DMS153 (cell line): ENCODE data around the gene GATAD1.
"Not testable (repeated sequence)": the region's sequence is repeated elsewhere in the genome, so short reads cannot be mapped to it uniquely, and the experiment has no call there.

Experiments
- DNase-seq: peaks from one replicate; lab custom pipeline; 2025; lab: John Stamatoyannopoulos, UW

GATAD1 gene, protein sequence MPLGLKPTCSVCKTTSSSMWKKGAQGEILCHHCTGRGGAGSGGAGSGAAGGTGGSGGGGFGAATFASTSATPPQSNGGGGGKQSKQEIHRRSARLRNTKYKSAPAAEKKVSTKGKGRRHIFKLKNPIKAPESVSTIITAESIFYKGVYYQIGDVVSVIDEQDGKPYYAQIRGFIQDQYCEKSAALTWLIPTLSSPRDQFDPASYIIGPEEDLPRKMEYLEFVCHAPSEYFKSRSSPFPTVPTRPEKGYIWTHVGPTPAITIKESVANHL

DNA sequence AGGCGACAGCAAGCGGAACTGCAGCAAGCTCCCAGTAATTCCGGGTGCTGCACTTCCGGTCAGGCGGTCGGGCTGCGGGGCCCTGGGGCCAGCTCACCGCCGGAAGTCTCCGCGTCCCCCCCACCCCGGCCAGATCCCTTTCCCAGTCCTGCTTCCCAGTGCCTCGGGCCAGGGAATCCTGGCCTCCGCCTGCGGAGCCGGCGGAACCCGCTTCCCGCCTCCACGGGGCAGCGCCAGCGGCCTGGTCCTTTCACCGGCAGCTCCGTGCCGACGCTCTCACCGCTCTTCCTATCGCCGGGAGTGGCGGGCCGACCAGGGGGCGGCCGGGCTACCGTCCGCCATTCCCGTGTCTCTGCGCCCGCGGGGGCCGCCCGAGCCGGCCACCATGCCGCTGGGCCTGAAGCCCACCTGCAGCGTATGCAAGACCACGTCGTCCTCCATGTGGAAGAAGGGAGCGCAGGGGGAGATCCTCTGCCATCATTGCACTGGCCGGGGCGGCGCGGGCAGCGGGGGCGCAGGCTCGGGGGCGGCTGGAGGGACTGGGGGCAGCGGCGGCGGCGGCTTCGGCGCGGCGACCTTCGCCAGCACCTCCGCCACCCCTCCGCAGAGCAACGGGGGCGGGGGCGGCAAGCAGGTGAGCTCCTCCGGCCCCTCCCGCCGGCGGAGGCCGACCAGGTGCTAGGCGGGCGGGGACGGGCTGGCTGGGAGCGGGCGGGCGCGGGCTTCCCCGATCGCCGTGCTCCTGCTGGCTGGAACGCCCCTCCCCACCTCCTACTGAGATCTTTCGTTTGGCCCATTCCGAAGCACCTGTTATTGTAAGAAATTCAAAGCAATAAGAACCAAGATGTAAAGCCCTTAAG, at the start of gene GATAD1:
GATAD1 (plus strand) TSS at position 138 of the 860 bp plus-strand sequence; CDS start at position 386, 248 bp downstream.
- DNase-seq = peak; percentile 88

DNA sequence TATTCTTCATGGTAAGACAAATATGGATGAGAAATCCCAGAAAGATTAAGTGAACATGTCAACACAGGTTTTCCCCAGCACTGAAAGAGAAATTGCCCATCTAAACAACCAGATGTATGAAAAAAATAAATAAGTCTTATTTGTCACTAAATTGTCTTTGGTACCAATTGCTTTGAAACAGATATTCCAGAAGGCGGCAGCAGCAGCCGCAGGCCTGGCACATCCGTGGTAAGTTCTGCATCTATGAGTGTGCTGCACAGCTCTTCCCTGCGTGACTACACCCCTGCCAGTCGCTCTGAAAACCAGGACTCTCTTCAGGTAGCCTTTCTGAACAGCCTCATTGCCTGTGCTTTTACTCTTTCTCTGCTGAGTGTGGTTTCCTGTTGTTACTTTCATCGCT, 49.7 kb upstream of the GATAD1 start:
- no peak for DNase-seq

DNA sequence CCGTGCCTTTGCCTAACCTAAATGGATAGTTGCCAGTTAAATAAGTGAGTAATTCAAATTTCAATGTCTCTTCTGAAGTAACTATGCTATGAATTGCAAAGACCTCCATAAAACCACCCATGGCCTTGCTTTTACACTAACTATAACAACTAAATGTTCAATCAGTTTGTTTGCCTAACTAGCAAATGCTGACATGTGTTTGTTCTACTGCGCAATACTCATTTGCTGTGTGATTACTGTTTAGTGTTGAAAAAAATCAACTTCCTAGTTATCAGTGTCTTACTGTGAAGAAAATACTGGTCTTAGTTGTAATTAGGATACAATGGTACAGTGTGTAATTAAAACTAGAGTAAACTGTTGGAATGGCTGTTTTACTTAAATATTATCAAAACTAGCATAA, 47.3 kb upstream of the GATAD1 start:
- DNase-seq = no peak

DNA sequence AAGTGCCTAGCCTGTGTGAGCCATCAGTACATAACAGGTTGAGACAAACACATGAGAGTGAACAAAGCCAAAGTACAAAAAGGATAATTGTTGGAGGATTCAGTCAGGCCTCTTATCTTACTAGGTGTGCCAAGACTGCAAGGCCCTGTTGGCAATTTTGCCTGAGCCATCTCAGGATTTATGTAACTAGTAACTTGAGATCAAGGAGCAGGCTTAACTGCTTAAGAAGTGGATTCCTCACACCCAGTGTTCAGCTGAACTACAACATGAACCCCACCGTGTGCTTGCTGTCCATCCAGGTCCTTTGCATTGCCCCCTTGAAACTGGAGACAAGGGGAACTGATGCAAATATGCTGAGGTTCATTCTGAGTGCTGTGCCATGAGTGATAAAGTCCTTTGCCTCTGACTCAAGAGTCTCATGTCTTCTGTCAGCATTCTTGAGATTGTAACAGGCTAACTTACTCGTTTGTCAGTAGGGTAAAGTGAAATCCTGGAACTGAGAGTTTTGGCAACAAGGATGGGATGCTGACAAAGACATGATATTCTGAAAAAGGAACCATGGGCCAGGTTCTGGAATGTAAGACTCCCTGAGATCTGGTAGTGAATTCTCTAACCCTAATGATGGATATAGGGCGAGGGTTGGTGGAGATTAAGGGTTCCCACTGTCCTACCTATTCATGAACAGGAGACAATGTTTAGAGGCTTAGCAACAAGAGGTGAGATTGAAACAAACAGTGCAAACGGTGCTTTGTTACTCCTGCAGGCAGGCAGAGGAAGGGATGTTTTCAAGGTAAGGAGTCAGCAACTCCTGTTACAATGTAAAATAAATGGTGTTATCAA, 44.1 kb upstream of the GATAD1 start:
- DNase-seq = no peak

DNA sequence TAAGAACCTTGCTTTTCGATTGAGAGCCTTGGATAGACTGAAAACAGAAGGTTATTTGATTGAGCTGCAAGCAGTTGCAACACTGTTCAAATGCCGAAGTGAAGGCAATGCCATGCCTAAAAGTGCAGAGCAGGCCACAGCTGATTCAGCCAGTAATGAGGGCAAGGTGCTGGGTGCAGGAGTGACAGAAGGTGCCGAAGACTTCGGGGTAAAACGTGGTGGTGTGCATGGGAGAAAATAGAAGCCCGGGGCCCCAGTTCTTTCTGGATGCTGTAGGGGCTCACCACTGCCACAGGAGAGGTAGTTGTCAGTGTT, 43.6 kb upstream of the GATAD1 start:
- DNase-seq = no peak

DNA sequence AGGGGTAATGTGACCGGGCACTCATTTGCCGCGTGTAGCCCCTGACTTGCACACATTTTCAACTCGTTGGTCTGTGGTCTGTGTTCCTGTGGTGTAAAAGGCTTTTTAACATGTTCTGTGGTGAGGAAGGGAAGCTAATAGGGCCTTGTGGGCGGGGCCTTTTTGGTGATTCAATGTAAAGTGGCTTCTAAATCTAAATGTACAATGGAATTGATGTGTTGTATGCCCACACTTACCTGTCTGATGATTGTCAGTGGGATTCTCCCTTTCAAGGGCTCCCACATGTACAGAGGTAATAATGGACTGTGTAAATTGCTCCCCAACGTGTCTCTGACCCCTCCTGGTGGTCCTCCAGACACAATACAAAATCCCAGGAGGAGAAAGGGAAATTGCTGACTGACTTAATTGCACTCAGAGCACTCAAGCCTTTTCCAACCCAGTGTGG, 43.1 kb upstream of the GATAD1 start:
- DNase-seq = no peak

DNA sequence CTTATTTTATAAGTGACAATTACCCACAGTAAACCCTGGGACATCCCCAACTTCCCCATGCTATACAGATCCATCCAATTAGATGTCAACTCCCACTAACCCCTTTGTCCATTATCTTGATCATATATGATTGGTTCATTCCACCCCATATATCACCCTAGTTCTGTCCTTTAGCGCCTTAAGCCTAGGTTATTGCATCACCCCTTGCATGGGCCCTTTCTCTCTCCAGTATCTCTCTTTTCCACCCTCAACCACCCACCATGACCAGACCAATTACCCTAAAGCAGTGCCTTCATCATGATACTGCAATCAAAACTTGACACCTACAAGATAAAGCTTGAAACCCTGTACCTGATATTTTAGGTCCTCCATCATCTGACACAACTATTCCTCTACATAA, 37.9 kb upstream of the GATAD1 start:
- no peak for DNase-seq

DNA sequence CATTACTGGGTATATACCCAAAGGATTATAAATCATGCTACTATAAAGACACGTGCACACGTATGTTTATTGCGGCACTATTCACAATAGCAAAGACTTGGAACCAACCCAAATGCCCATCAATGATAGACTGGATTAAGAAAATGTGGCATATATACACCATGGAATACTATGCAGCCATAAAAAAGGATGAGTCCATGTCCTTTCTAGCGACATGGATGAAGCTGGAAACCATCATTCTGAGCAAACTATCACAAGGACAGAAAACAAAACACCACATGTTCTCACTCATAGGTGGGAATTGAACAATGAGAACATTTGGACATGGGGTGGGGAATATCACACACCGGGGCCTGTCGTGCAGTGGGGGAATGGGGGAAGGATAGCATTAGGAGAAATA, 37.1 kb upstream of the GATAD1 start:
- DNase-seq = not testable (repeated sequence)

DNA sequence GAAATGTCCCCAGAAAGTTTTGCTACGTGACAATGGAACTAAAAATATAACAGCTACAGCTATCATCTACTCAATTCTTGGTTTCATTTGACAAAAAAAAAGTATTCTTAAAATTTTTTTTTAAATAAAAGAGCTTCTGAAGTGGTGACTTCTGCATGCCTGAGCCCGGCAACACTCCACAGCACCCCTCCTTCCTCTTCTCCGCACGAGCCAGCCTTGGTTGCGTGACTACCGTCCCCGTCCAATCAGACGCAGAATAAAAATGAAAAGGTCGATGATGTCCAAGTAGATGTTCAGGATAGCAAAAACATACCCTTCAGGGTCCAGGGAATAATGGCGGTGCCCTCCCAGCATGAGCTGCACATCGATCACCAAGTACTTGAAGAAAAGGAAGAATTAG, 34.5 kb upstream of the GATAD1 start:
- no peak for DNase-seq

DNA sequence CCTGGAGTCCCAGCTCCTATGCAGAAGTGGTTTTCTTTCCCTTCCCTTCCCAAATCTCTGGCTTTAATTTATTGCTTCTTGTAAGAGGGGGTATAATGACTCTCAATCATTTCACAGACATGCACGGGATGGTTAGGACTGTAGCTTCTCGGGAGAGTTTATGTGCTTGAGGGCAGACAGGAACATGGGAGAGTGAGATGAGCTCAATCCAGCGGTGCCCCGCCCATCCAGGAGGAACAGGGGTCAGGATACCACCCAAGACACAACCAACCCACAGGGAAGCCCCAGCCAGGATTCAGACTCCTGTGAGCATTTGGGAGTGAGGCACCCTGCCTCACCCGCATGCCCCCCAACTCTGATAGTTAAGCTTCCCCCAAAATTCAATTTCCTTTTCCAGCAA, 33.7 kb upstream of the GATAD1 start:
- DNase-seq = no peak

DNA sequence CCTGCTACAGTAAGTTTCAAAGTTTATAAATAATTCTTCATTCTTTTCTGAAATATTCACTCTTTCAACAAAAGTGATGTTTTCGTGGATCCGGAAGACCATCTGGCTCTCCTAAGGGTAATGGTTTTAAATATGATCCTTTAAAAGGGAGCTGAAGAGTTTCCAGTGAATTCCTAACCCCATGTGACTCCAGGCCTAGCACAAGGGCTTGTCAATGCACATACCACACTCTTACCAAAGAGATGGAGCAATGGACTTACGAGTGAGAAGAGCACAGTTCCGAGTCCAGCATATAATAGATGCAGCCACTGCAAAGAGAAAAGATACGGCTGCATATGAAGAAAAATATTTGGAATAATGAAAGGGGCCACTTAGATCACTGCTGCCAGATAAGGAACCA, 32.1 kb upstream of the GATAD1 start:
- DNase-seq = no peak

DNA sequence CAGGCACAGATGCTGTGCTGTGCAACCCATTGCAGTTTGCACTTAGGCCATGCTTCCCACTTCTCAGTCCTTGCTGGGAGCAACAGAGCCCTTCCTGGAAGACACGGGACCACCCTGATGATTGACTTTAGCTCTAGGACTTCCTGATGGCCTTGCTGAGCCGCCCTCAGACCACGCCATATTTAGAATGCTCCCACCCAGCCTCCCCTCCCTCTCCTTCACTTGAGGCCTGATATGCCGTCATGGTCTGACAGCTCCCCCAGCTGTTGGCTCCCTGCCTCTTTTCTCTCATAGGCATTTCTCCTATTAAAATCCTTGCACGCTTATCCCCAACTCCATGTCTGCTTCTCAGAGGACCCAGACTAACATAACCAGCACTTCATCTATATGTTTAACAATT, 29.4 kb upstream of the GATAD1 start:
- DNase-seq = no peak

DNA sequence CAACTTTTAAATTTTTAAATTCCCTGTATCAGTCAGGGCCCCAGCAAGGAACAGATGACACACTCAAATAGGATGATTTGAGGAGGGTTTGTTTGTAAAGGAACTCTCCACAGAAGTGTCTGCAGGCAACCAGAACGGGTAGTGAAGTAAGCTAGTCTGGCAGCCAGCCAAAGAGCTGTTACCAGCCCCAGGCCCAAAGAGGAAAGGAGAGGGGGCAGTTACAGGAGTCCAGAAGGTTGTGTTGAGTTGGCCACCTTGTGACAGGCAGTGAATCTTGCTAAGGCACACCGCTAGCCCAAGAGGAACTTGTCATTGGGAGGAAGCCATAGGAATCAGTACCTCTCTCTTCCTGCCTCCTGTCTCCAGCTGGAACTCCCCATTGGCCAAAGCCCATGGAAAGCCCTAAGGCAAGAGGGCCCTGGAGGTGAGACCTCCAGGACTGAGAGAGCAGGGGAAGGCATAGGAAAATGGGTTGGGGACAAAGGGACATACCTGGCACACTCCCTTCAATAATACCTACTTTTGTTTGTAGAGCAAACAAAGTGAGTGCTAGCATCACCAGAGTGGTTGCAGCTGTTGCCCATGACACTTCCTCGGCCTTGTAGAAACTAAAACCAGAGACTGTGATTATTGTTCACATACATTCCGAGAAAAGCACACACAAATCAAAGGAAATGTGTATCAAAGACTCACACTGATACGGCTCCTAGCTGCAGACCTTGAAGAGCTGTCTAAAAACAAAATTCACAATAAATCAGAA, 25.4 kb upstream of the GATAD1 start:
- peak; percentile 85 for DNase-seq

DNA sequence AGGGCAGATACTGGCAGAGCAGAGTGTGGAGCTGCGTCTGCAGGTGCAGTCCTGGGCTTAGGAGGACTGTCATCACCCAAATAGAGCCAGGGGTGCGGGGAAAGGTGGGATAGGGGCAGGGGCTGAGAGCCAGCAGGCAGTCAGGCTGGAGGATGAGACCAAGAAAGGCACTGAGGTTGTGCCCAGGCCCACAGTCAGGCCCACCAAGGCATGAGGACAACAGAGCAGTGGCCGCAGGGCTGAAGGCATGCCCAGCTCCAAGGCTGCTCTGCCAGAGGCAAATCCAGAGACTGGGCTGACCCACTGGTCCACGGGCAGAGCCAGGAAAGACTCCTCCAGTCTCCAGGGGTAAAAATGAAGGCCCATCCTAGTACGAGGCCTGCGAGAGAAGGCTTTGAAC, 24.4 kb upstream of the GATAD1 start:
- no peak for DNase-seq

DNA sequence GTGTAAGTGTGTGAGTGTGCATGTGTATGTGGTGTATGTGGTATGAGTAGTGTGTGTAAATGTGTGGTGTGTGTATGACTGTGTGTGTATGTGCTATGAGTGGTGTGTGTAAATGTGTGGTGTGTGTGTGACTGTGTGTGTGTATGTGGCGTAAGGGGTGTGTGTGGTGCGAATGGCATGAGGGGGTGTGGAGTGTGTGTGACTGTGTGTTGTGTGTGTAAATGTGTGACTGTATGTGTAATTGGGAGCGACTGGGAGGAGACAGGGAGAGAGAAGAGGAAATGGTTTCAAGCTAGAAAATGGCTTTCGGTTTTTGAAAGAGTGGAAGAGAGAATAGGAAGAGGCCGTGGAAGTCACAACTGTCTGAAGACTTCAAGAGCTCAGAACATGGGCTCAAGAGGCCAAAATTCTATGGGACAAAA, 23.6 kb upstream of the GATAD1 start:
- DNase-seq = no peak

DNA sequence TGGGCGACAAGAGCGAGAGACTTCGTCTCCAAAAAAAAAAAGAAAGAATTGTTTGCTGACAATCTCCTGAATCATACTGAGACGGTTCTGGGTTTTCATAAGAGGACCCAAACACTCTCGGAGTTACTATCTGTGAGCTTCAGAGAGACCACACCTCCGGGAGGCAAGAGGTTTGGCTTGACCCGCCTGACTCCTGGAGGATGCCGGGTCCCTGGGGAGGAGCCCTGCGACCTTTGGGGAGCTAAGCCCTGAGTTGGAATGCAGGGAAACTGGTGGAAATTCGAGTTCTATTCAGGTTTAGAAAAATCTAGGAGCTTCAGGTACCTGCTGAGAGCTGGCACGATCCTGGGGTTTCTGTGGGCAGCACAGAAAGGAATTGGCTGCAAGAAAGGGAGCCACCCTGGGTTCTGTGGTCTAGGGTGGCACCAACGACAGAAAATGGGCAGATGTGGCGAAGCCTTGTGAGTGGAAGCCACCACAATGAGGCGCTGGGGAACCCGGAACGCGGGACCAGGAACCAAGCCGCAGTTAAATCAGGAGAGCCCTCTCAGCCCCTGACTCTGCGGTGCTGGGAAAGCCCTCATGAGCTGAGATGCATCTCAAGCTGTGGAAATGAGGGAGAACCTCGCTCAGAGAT, 21.9 kb upstream of the GATAD1 start:
- DNase-seq = no peak

DNA sequence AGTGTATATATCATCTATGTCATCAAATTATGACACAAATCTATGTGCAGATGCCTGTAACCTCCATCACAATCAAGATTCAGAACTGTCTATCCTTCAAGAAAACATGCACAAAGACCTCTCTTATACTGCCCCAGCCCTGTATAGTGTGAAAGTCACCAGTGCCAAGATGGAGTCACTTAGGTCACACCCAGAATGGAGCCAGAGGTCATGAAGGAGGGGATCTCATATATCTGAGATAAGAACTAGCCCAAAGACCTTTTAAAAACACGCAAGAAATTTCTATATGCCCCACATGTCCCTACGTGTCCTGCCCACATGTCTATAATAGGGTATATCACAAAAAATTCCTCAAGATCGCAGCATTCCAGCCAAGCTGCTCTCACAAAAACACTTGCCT, 20.1 kb upstream of the GATAD1 start:
- DNase-seq = no peak

DNA sequence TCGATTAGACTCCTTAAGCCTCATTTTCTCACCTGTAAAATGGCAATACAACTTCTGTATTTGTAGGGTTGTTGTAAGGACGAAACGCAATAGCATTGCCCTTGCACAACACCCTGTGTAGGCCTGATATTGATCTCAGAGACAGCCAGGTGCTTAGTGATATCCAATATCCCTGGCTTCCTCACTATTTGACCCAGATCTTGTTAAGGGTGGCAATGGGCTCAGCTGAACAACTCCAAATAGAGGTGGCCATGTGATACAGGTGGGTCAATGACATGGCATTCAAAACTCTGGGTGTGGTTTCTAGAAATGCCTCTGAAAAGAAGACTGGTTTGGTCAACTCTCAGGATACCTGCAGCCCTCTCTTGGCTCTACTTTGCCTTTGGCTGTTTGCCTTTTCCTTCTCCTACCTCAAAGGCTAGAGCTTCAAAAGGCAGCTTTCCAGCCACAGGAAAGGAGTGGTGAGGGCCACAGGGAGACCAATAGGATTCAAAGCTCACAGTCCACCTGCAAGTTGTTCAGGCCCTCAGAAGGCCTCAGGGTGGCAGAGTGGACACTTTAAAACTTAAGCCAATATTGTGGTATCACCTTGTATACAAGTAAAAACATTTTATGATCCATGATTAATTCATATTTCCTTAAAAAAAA, 14.9 kb upstream of the GATAD1 start:
- DNase-seq = no peak

DNA sequence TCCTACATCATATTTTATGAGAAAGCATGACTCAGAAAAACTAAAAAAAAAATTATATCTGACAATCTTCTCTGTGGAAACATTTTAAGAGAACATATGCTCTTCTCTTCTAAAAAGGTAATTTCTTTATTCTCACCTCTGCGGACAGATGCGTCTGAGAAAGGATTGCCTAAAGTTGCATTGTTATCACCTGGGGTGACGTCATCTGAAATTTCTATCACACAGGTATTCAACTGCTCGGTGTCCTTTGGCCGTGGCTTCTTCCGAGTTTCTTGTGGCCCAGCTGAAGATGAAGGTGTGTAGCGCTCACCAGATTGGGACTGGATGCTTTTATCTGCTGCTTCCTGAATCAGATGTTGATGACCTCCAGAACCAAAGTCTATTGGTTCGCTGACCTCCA, 14.3 kb upstream of the GATAD1 start:
- DNase-seq = no peak

DNA sequence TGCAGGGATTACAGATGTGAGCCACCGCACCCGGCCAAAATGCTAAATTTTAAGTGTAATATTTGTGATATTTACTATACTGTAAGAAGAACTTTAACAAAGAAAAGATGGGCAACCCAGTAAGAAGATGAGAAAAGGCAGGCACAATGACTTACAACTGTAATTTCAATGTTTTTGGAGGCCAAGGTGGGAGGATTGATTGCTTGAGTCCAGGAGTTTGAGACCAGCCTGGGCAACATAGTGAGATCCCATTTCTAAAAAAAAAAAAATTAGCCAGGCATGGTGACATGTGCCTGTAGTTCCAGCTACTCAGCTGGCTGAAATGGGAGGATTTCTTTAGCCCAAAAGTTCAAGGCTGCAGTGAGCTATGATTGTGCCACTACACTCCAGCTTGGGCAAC, 11.7 kb upstream of the GATAD1 start:
- no peak for DNase-seq
